Activated T-cell treated with anti-CD3 and anti-CD28 coated beads for 48 hours (primary cell): Measurements from ENCODE around the gene FBRSL1.
"Not testable (repeated sequence)": the region's sequence is repeated elsewhere in the genome, so short reads cannot be mapped to it uniquely, and the experiment has no call there.

Experiments used
- DNase-seq: peaks from one replicate; pipeline ENCODE4 v3.0.0-alpha.2; 2020; ENCODE audit warnings: low read depth

Gene FBRSL1

DNA sequence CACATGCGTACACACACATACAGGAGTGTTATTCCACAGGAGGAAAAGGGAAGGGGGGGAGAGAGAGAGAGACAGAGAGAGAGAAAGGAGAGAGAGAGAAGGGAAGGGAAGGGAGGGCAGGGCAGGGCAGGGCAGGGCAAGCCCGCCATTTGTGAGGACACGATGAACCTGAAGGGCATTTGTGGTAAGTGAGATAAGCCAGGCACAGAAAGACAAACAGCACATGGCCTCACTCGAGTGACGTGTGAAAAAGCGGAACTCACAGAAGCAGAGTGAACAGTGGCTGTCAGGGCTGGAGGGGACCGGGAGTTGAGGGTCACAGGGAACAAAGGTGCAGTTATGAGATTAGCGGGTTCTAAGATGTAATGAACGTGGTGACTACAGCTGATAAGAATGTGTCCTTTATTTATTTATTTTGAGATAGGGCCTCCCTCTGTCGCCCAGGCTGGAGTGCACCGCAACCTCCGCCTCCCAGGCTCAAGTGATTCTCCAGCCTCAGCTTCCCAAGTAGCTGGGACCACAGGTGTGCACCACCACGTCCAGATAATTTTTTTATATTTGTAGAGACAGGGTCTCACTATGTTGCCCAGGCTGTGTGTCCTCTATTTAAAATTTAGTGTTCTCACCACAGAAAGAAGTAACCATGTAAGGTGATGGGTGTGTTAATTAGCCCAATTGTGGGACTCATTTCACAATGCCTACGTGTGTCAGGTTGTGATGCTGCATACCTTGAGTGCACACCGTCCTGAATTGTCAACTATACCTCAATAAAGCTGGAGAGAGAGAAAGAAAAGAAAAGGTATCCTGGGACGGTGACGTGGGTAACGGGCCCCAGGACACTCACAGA lies 18.7 kb upstream of the FBRSL1 start:
- DNase-seq = no peak

DNA sequence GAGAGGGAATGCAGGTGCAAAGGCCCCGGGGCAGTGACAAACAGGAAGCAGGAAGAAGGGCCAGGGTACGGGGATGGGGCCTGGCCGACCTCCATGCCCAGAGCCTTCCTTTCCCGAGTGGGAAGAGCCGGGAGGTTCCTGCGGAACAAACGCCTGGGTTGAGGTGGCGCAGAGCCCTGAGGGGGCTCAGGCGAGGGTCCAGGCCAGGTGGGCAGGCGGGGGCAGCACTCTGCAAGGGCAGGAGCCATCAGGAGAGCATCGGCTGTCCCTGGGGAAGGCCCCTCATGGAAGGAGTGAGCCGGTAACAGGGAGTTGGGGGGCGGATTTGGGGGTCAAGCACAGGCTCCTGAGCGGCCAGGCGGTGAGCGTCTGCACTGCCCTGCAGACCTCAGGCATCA lies 18.1 kb upstream of the FBRSL1 start:
- no peak for DNase-seq

DNA sequence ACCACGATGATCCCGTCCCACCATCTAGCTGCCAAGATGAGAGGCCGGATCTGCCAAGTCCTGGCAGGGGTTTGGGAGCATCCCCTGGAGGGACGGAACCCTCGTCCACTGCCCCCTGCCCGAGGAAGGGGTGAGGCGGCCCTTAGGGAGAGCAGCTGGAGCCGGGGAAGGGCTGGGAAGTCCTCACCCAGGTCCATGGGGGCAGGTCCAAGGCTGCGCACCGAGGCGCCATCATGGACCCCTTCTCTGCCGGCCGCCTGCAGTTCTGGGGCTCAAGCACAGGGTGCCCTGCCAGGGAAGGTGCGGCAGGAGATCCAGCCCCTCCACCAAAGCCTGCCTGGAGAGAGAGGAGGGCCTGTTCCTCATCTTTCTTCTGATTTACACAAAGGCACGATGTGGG lies 17.6 kb upstream of the FBRSL1 start:
- no peak for DNase-seq

DNA sequence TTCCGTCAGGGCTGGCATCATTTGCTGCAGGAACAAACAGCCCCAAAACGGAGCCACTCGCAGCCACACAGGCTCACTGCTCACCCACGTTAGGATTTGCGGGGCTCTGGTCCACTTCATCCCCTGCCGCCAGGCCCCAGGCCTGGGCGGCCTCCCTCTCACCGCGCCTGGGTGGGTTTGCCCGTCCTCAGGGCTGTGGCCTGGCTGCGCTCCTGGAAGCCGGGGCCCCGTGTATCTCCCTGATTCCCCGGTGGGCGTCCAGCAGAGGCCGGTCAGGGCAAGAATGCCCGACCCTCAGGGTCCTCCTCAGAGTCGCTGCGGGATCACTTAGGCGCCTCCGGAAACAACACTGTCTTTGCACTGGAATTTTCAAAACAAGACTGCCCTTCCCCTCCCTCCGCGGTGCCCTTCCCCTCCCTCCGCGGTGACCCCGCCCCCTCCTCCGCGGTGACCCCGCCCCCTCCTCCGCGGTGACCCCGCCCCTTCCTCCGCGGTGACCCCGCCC lies 15.7 kb upstream of the FBRSL1 start:
- DNase-seq = no peak

DNA sequence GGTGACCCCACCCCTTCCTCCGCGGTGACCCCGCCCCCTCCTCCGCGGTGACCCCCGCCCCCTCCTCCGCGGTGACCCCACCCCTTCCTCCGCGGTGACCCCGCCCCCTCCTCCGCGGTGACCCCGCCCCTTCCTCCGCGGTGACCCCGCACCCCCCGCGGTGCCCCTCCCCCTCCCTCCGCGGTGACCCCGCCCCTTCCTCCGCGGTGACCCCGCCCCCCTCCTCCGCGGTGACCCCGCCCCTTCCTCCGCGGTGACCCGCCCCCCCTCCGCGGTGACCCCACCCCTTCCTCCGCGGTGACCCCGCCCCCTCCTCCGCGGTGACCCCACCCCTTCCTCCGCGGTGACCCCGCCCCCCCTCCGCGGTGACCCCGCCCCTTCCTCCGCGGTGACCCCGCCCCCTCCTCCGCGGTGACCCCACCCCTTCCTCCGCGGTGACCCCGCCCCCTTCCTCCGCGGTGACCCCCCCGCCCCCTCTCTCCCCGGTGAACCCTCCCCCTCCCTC lies 15.1 kb upstream of the FBRSL1 start:
- DNase-seq = not testable (repeated sequence)

DNA sequence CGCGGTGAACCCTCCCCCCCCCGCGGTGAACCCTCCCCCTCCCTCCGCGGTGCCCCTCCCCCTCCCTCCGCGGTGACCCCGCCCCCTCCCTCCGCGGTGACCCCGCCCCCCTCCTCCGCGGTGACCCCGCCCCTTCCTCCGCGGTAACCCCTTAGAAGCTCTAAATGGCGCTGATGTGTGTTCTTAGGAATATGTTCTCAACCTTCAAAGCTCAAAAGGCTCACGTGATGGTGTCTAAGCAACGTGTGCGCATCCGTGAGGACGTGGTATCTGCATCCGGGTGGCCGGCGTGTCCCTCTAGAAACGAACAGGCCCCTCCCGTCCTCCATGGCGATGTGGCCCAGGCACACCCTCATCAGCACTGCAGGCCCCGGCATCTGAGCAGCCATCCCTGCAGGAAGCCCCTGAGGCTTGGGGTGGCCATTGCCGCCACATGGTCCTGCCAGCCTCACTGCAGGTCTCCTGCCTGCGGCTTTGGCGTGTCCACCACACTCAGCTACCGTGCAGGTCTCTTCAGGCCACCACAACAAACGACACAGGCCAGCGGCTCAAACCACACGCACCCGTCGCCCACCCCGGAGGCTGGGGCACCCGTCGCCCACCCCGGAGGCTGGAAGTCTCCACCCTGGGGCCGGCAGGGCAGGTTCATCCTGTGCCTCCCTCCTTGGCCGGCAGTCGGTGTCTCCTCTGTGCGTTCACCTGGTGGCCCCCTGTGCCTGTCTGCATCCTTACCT lies 14.5 kb upstream of the FBRSL1 start:
- no peak for DNase-seq

DNA sequence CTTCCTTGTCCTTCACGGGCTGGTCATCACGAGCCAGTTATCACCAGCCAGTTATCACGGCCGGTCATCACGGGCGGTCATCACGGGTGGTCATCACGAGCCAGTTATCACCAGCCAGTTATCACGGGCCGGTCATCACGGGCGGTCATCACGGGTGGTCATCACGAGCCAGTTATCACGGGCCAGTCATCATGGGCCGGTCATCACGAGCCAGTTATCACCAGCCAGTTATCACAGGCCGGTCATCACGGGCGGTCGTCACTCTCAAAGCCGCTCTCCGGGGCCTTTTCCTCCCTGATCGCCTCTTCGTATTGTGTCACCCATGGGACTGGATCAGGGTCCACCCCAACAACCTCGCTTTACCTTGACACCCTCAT lies 13.9 kb upstream of the FBRSL1 start:
- no peak for DNase-seq

DNA sequence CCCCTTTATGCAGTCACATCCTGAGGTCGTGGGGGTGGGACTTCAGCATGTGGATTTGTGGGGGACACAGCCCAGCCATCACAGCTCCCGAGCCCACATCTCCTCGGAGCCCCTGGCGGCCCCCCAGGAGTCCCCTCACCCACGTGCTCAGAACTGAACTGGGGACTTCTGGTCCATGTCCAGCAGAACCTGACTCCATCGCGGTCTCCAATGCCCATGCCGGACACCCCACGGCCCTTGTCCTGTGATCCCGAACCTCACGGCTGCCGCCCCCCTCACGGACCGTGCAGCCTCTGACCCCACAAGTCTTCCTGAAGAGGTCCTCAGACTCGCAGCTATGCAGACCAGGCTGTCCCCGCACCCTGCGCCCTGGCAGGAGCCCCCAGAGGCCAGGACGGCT lies 13.5 kb upstream of the FBRSL1 start:
- DNase-seq = no peak

DNA sequence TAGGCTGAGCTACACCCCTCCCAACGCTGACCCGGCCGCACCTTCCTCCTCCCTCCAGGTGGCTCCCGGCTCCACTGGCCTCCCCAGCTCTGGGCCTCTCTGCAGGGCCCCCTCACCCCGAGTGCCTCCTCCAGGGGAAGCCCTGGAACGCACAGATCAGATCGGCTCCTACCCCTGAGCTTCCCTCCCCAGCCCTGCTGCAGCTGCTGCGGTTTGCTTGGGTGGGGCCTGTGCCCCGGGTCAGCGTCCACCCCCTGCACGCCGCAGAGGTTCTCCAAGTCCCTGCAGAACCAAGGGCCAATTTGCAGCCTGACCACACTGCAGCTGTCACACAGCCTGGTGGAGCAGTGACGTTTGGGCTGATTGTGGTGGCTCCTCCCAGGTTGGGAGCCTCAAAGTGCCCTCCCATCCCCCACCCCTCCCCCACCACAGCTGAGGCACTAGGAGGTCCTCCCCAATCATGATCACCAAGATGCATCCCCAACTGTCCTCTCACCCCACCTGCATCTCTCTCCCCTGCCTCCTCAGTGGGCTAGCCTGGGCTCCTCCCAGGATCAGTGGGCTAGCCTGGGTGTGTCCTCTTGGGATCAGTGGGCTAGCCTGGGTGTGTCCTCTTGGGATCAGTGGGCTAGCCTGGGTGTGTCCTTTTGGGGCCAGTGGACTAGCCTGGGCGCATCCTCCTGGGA lies 12.8 kb upstream of the FBRSL1 start:
- no peak for DNase-seq

DNA sequence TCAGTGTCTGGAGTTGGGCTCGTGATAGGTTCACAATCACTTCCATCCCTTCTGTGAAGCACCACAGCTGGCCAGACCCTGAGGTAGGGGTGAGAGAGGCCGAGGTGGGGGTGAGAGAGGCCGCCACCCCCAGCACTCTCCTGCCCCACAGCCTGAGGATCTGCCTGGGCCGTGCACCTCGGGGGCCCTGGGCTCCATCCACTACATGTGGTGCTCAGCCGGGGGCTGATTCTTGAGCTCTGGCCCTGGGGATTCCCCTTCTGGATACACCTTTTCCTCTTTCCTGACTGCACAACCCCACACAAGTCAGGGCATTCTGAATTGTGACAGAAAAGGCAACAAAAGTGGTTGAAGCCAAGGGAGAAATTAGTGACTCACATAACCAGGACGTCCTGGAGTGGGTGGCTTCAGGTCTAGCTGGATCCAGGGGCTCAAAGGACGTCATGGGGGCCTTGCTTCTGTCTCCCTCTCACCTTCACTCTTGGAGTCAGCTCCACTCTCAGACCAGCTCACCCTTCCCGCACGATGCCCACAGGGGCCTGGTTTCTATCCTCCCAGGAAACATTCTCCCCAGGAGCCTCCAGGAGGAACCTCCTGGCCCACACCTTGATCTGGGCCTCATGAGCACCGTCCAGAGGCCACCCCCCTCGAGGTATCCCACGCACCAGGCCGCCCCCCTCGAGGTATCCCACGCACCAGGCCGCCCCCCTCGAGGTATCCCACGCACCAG lies 12.1 kb upstream of the FBRSL1 start:
- DNase-seq = no peak

DNA sequence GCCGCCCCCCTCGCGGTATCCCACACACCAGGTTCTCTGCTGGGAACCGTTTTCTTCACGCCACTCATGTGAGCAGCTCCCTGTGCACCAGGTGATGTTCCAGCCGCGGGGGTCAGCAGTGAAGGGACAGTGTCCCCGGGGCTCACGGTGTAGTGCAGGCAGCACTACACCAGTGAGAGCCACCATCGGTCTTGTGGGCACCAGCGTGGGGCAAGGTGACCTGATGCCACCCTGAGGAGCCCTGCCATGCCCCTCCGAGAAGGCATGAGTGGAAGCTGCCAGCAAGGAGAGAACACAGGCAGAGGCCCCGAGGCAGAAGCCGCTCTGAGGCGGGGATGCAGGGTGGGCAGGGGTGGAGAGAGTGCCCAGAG lies 11.5 kb upstream of the FBRSL1 start:
- DNase-seq = no peak

DNA sequence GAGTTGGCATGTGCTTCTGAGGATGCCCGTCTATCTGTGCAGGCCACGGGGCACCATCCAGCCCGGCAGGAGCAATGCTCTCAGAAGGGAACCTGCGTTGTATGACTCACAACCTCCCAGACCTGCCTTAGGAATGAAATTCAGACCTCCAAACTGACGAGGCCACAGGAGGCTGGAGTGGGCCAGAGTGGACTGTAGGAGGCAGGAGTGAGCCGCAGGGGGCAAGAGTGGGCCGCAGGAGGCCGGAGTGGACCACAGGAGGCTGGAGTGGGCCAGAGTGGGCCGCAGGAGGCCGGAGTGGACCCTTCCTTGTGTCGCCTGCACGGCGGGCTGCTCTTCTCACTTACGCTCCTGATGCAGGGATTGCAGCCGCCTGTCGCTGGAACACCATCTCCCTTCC lies 11.1 kb upstream of the FBRSL1 start:
- DNase-seq = no peak

DNA sequence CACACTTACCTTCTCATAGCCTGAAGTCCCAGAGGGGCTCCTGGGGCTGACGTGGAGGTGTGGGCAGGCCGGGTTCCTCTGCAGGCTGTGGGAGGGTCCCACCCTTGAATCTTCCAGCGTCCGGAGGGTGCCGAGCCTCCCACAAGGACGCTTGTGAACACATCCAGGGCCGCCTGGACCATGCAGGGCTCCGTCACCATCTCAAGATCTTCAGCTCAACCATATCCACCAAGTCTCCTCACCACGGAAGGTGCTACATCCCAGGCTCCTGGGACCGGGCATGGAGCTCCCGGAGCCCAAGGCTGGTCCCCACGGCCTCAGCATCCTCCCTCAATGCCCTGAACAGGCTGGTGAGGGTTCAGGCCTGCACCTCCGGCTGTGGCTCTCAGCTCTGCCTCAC lies 10.7 kb upstream of the FBRSL1 start:
- DNase-seq = no peak

DNA sequence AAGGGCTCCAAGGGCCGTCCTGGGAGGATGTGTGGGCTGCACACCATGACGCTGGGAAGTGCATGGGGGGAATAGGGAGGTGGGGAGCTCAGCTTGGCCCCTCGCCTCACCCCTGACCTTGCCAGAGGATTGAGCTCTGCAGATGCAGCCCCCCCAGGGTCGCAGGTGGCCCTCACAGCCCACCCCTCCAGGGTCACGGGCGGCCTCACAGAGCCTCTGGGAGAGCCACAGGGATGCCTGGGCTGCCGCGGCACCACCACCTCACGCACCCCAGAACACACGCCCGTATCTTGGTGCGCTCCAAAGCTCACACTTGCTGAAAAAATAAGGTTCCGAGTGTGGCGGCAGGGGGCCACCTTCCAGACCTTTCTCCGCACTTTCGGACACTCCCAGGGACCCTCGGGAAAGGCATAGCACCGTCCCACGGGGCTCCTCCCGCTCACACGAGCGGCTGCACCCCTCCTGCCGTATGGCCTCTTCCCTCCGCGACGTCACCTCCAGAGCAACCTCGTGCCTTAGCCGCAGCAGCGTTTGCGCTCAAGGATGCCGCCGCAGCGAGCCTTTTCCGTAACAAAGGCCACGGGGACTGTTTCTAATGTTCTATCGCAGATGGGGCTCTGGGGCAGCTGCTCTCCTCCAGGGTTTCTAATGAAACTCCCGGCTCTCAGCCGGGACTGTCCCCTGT lies 9.9 kb upstream of the FBRSL1 start:
- DNase-seq = no peak

DNA sequence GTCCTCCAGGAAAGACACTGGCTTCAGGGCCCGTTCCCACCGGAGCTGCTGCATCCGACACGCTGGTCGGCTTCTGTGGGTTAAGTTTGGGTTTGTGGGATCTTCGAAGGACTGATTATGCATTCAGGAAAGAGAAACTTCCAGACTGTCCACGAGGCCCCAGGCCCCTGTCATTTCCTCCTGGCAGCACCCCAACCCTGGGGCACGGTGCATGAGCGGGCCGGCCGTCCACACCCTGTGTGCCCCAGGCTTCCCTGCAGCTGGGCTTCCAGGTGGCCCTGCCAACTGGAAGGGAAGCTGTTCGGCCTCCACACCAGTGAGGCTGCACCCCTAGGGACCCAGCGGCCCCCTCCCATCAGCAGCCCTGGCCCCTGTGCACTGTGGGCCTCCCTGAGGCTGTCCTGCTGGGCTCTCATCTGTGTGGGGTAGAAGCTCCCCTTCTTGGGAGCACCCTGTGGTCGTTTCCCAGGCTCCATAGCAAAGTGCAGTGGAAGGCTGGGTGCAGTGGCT lies 9.3 kb upstream of the FBRSL1 start:
- no peak for DNase-seq

DNA sequence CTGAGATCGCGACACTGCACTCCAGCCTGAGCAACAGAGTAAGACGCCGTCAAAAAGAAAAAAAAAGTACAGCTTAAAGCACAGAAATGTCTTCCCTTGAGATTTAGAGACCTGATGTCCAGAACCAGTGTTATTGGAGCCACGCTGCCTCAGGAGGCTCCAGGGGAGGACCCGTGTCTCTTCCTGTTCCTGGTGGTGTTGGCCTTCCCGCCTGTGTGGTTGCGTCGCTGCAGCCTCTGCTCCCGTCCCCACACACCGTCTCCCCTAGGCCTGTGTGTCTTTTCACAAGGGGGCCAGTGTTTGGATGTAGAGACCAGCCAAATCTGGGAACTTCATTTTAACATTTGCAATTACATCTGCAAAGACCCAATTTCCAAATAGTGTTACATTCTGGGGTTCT lies 8.6 kb upstream of the FBRSL1 start:
- DNase-seq = no peak

DNA sequence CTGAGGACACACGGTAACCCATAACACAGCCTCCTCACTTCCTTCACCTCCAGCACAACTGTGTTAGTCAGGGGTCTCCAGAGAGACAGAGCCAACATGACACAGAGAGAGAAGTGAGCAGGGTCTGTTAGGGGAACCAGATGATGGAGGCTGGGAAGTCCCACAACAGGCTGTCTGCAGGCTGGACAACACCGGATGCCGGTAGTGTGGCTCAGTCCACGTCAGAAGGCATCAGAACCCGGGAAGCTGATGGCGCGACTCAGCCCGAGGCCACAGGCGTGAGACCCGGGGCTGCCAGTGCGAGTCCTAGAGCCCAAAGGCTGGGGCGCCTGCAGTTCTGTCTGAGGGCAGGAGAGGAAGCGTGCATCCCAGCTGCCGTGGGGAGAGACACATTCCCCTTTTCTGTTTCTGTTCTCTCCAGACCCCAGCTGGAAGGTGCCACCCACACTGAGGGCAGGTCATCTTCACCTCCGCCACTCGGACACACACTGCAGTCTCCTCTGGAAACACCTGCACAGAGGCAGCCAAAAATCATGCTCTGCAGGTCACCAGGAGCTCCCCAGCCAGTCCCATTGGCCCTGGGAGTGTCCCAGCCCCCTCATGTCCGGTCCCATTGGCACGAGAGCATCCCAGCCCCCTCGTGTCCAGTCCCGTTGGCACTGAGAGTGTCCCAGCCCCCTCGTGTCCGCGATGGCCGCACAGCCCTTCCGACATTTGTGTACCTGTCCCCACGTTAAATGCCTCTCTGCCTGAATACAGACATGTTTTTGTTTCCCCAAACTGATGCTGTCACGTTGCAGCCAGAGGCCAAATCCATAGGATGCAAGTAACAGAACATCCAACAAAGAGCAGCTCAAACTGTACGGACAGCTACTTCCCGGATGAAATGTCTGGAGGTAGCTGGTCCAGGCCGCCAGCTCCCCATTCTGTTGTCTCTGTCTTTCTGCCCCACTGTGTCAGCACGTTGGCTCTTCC lies 7.9 kb upstream of the FBRSL1 start:
- DNase-seq = no peak

DNA sequence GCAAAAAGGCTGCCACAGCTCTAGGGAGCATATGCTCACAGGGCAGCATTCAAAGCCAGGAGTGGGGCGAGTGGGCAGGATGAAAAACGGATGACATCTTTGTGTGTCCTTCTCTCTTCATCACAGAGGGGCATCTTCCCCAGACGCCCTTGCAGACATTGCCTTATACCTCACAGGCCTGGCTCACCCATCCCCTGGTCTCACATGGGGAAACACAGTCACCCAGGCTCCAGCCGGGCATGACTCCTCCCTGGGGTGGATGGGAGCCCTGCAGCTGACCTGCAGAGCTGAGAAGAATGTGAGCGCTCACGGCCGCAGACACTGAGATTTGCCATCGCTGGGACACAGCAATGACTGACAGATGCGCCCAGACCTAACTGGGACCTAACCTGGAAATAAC lies 7.2 kb upstream of the FBRSL1 start:
- DNase-seq = no peak

DNA sequence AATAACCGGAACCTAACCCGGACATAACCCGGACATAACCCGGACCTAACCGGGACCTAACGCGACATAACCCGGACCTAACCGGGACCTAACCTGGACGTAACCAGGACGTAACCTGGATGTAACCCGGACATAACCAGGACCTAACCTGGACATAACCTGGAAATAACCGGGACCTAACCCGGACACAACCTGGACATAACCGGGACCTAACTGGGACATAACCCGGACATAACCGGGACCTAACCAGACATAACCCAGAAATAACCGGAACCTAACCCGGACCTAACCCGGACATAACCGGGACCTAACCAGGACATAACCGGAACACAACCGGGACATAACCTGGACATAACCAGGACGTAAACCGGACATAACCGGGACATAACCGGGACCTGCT lies 6.7 kb upstream of the FBRSL1 start:
- DNase-seq = no peak

DNA sequence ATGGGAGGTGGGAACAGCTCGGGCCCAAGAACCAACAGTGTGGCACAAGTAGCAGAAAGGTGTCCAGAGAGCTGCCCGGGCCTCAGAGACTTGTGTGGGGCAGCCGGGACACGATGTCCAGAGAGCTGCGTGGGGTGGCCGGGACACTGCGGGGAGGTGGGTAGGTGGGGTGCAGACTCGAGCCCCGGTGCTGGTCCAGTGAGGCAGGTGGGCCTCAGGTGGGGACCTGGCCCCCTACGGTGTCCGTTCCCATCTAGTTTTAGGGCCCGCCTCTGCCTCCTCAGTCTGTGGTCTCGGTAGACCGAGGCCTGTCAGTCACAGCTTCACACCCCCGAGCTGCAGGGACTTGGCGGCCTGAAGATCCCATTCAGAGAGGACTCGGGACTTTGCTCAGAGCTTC lies 6.3 kb upstream of the FBRSL1 start:
- no peak for DNase-seq
